GM19468 (cell line): ENCODE data around the gene PDIA5.

Experiments
- ATAC-seq: cut with Tn5 transposase; IDR thresholded peaks from one replicate; pipeline ENCODE4 v1.9.1; 2021; ENCODE audit warnings: mild to moderate bottlenecking, moderate library complexity, moderate number of reproducible peaks; ENCODE audit not compliant: unreplicated experiment; ENCODE audit errors: extremely low read depth

Gene PDIA5

GRCh38 chr3:123088387-123088786 lies 21.6 kb downstream of the PDIA5 start:
- ATAC-seq: no peak

- ATAC-seq: no peak
These were observed 22.9 kb downstream of the PDIA5 start for GRCh38 chr3:123089611-123090331.

GRCh38 chr3:123090728-123091531 lies 24.1 kb downstream of the PDIA5 start:
- no peak for ATAC-seq

- ATAC-seq: no peak
These were observed 25.4 kb downstream of the PDIA5 start for GRCh38 chr3:123092243-123092642.

GRCh38 chr3:123093696-123094095 lies 26.9 kb downstream of the PDIA5 start:
- no peak for ATAC-seq

GRCh38 chr3:123094516-123095313 lies 27.9 kb downstream of the PDIA5 start:
- no peak for ATAC-seq

GRCh38 chr3:123096126-123096525 lies 29.3 kb downstream of the PDIA5 start:
- ATAC-seq: no peak

- no peak for ATAC-seq
These were observed 29.9 kb downstream of the PDIA5 start for GRCh38 chr3:123096731-123097130.

- no peak for ATAC-seq
These were observed 31.9 kb downstream of the PDIA5 start for GRCh38 chr3:123098426-123099330.

GRCh38 chr3:123099331-123100192 lies 32.7 kb downstream of the PDIA5 start:
- ATAC-seq: no peak

GRCh38 chr3:123100193-123100776 lies 33.5 kb downstream of the PDIA5 start:
- ATAC-seq: no peak

- no peak for ATAC-seq
These were observed 35.4 kb downstream of the PDIA5 start for GRCh38 chr3:123102249-123102648.

- no peak for ATAC-seq
These were observed 36.0 kb downstream of the PDIA5 start for GRCh38 chr3:123102826-123103225.

GRCh38 chr3:123104550-123104949 lies 37.7 kb downstream of the PDIA5 start:
- no peak for ATAC-seq

GRCh38 chr3:123105201-123106189 lies 38.7 kb downstream of the PDIA5 start:
- ATAC-seq: no peak

- no peak for ATAC-seq
These were observed 43.6 kb downstream of the PDIA5 start for GRCh38 chr3:123110282-123110975.
